COR-L47 (cell line): Measurements from ENCODE around the gene NSMF.

Experiments used
- DNase-seq: peaks from one replicate; lab custom pipeline; 2025; lab: John Stamatoyannopoulos, UW

The NSMF gene

DNA sequence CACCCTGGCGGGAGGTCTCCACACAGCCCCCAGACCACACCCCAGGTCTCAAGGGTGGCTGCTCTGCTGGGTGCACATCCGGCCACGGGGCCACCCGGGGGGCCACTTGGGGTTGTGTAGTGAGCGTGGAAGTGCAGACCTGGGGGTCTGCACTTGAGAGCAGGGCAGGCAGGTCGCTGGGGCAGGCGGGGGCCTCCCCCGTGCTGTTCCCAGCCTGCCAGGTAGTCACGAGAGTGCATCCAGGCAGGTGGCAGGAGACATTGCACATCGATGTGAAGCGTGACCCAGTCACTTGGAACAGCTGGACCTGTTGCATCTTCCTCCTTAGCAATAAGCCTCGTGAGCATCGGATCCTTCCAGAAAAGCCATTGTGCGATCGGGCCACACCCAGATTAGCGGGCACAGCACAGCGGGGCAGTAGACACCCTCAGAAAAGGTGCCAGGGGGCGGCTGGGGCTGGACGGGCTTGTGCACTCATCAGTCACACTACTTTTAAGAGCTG, 13.2 kb downstream of the NSMF start:
- peak; percentile 63 for DNase-seq

GRCh38 chr9:137445275-137445807, 13.8 kb downstream of the NSMF start:
- peak; percentile 56 for DNase-seq

DNA sequence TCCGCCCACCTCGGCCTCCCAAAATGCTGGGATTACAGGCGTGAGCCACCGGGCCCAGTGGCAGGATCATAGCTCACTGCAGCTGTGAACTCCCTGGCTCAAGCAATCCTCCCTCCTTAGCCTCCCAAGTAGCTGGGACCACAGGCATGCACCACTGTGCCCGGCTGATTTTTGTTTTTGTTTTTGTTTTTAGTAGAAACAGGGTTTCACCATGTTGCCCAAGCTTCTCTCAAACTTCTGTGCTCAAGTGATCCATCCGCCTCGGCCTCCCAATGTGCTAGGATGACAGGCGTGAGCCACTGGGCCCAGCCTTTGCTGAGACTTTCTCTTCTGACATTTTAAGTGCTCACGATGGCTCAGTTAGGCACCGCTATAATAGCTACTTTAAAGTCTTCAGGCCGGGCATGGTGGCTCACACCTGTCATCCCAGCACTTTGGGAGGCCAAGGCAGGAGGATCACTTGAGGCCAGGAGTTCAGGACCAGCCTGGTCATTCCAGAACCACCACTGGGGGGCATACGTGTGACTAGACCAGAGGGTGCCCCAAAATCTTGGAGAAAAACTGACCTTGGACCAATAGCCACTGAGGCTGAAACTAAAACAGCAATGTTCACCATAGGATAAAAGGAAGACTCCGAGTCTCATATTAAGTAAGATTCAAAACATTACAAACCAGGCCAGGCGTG, 14.9 kb downstream of the NSMF start:
- no peak for DNase-seq

GRCh38 chr9:137441935-137442321, 17.2 kb downstream of the NSMF start:
- DNase-seq, result no peak

GRCh38 chr9:137441289-137441934, 17.7 kb downstream of the NSMF start, which contains the start of gene ENTPD8:
Gene ENTPD8 (minus strand): TSS chr9:137441357. CDS start chr9:137438285, 3,072 bp downstream.
- peak; percentile 83 for DNase-seq

GRCh38 chr9:137439158-137439714, 19.9 kb downstream of the NSMF start:
- DNase-seq, result no peak

GRCh38 chr9:137438591-137439157, 20.5 kb downstream of the NSMF start:
- DNase-seq, result no peak

DNA sequence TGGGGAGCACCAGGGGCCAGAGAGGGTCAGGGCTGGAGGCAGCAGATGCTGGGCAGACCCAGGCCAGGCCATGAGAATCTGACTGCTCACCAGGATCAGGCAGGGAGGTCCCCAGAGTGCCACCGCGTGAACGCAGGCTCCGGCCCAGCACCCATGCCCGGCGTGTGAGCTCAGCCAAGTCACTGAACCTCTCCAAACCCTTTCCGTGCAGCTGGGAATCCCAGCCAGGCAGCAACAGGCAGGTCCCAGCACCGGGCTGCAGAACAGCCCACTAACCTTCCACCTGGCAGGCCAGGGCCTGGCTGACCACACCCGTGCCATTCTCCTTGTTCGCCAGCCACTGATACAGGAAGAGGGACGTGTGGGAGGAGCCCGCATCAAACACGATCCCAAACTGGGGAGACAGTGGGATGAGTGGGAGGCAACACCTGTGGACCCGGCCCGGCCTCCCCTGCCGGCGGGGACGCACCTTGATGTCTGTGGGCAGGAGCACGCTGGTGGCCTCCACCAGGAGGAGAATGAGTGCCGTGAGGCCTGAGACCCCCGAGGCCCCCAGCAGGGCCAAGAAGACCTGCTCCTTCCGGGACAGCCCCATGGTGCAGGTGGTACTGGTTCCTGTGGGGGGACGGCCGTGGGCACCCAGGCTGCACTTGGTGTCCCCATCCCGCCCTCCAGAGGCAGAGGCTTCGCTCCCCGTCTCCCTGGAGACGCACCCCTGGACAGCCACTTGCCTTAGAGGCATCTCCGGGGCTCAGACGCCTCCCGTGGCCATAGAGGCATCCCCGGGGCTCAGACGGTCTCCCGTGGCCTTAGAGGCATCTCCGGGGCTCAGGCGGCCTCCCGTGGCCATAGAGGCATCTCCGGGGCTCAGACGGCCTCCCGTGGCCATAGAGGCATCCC, 21.2 kb downstream of the NSMF start:
- DNase-seq, result no peak

DNA sequence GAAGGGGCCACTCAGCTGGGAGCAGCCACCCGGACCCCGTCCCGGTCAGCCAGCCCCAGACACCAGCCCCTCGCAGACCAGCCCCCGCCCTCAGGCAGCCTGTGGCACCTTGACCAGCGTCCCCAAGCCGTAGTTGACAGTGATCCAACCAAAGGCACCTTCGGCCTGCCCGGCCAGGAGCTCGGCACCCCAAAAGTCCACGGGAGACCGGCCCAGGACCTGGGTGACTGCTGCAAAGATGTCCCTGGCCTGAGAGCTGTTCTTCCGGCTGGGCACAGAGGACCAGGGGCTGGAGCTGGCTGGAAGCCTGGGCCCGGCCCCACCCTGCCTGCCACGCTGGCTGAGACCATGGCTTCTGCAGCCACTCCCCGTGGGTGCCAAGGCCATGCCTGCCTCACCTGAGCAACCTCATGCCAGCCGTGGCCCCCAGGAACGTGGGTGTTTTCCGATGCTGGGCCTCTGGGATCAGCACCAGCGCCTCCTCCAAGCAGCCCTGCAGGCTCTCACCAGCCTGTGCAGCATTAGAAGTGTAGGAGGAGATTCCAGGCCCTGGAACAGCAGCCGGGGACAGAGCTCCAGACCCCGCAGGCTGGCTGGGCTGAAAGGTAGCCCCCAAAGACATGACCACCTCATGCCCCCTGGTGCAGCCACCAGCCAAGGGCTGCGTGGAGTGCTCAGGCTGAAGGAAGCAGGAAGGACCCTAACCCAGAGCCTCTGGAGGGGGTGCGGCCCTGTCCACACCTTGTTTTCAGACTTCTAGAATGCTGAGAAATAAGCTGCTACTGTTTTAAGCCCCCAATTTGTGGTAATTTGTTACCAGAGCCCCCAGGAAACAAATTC, 22.2 kb downstream of the NSMF start:
- DNase-seq, result no peak

GRCh38 chr9:137435980-137436760, 23.0 kb downstream of the NSMF start:
- DNase-seq, result no peak

DNA sequence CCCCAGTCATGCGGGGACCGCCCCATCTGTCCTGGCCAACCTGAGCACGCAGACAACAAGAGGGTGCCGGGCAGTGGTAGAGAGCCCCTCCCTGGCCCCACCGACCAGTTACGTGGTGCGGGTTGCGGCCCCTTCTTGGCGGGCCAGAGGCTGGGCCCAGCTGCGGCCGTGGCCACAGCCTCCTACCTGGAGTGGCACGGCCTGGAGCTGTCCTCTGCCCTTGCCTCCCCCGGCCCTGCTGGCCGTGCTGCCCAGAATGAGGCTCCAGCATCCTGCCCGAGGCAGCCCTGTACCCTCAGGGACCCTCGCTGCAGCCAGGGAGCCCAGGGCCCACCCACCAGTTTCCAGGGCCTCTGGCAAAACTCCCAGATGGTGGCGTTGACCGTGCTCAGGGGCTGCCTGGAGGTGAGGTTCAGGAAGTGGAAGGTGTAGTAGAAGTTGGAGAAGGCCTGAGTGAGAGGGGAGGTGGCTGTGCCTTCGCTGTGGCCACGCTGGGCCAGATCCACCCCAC, 23.7 kb downstream of the NSMF start:
- no peak for DNase-seq

DNA sequence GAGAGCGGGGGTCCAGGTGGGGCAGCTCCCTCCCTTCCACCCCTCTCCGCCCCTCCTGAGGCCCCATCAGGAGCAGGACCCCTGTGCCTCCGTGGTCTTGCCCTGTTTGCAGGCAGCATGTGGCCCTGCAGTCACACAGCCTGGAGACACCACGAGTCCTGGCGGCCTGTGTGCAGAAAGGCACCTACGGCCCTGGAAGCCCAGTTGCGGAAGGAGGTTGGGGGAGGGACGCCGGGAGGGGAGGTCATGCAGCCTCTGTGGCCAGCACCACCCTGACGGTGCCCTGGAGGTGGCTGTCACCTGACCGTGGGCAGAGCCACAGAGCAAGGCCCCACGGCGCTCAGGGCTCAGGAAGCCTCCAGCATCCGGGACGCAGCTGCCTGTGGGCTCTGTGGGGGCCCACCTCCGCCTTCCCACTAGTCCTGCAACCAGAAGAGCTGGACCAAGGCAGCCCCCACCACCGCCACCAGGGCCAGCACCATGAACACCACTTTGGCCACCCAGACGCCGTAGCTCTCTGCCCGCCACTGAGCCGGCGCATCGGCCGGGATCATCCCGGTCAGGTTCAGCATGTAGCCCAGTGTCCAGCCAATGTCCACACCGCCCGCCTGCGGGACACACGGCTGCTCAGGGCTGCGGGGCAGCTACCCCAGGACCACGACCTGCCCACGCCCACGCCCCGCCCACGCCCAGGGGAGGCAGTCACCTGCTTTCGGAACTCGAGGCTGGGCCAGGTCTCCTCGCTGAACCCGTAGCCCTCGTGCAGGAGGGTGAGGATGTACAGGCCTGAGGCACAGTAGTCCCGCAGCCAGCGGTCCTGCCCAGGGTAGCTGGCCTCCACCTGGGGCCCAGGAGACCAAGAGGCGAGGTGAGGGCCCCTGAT, 24.4 kb downstream of the NSMF start:
- no peak for DNase-seq

GRCh38 chr9:137433916-137434431, 25.2 kb downstream of the NSMF start:
- DNase-seq, result no peak

DNA sequence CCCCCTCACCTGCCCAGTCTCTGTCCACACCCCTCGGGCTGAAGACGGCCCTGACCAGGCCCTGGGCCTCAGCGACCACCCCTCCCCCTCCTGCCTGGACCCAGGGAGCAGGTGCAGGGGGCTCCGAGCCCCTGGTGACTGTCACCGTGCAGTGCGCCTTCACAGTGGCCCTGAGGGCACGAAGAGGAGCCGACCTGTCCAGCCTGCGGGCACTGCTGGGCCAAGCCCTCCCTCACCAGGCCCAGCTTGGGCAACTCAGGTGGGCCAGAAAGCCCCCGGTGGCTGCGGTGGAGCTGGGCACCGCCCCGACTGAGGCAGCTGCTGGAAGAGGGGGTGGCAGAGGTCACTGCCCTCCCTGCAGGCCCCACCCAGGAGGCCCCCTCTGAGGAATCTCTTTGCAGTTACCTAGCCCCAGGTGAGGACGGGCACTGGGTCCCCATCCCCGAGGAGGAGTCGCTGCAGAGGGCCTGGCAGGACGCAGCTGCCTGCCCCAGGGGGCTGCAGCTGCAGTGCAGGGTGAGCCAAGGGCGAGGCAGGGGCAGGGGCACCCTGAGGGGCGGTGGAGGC, 25.7 kb downstream of the NSMF start:
- no peak for DNase-seq

GRCh38 chr9:137432687-137433348, 26.3 kb downstream of the NSMF start:
- no peak for DNase-seq

- DNase-seq, result no peak
Observed at GRCh38 chr9:137431416-137431931, 27.7 kb downstream of the NSMF start.

DNA sequence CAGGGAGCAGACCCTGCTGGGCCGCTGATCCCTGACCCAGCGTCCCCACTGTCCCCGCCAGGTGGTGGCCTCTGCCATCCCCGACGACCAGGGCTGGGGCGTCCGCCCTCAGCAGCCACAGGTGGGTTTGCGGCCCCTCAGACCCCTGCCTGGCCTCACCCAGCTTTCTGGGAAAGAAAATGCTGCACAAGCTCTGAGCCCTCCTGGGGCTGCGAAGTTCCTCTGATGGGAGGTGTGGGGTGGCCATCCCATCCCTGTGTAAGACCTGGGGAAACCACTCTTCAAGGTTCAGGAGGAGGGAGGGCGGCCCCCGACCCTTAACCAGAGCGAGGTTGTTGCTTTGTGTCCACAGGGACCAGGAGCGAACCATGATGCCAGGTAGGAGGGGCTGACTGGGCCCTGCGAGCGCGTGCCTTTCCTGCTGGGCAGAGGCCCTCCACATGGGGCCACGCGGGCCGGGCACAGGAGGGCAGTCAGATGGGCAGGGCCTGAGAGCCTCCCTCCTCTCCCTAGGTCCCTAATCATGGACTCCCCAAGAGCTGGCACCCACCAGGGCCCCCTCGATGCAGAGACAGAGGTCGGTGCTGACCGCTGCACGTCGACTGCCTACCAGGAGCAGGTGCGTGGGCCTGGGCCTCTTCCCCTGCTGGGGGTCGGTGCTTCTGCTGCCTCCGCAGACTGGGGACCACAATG, 28.3 kb downstream of the NSMF start:
- DNase-seq, result no peak
